GM18907 (cell line): ENCODE data around the gene INHBC.

ENCODE experiments used
- ATAC-seq: cut with Tn5 transposase; IDR thresholded peaks from one replicate; pipeline ENCODE4 v1.9.1; 2021; ENCODE audit warnings: mild to moderate bottlenecking, moderate library complexity; ENCODE audit not compliant: unreplicated experiment

Gene INHBC

GRCh38 chr12:57465747-57466505 lies 31.3 kb downstream of the INHBC start:
- ATAC-seq, result no peak

- no peak for ATAC-seq
These were observed 32.8 kb downstream of the INHBC start for GRCh38 chr12:57467212-57467874.

DNA sequence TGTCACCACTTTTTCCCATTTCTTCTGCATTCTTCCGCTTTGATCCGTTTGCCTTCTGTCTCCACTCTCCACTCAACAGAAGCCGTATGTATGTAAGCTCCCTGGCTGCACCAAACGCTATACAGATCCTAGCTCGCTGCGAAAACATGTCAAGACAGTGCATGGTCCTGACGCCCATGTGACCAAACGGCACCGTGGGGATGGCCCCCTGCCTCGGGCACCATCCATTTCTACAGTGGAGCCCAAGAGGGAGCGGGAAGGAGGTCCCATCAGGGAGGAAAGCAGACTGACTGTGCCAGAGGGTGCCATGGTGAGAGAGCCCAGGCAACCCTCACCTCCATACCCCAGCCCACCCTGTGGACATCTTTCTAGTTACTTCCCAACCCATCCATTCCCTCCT lies 33.3 kb downstream of the INHBC start:
- no peak for ATAC-seq

GRCh38 chr12:57469296-57470164 lies 34.9 kb downstream of the INHBC start:
- no peak for ATAC-seq

DNA sequence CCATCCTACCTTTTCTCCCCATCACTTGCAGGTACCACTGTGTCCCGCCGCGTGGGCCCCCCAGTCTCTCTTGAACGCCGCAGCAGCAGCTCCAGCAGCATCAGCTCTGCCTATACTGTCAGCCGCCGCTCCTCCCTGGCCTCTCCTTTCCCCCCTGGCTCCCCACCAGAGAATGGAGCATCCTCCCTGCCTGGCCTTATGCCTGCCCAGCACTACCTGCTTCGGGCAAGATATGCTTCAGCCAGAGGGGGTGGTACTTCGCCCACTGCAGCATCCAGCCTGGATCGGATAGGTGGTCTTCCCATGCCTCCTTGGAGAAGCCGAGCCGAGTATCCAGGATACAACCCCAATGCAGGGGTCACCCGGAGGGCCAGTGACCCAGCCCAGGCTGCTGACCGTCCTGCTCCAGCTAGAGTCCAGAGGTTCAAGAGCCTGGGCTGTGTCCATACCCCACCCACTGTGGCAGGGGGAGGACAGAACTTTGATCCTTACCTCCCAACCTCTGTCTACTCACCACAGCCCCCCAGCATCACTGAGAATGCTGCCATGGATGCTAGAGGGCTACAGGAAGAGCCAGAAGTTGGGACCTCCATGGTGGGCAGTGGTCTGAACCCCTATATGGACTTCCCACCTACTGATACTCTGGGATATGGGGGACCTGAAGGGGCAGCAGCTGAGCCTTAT lies 35.8 kb downstream of the INHBC start:
- ATAC-seq, result no peak

- no peak for ATAC-seq
These were observed 36.5 kb downstream of the INHBC start for GRCh38 chr12:57470970-57471656.

DNA sequence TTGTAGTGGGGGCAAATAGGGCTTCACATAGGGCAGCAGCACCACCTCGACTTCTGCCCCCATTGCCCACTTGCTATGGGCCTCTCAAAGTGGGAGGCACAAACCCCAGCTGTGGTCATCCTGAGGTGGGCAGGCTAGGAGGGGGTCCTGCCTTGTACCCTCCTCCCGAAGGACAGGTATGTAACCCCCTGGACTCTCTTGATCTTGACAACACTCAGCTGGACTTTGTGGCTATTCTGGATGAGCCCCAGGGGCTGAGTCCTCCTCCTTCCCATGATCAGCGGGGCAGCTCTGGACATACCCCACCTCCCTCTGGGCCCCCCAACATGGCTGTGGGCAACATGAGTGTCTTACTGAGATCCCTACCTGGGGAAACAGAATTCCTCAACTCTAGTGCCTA lies 37.1 kb downstream of the INHBC start:
- no peak for ATAC-seq

DNA sequence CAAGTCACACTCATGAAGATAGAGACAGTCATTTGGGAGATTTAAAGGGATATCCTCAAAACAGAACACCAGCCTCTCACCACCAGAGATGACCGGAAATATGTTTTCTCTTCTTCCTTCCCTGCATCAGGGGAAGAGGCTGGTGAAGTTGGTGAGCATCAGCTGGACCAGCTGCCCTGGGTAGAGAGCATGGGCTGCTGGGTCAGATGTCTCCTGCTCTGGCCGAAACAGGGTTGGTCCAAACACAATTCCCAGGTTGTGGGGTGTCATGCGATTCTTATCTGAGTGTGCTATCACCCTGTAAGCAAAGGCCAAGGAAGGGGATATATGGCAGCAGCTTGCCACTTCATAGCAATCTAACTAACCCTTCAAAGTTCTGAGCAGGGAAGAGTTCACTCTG lies 37.8 kb downstream of the INHBC start:
- no peak for ATAC-seq

GRCh38 chr12:57473392-57473791 lies 38.8 kb downstream of the INHBC start:
- ATAC-seq, result no peak

- ATAC-seq, result no peak
These were observed 39.3 kb downstream of the INHBC start for GRCh38 chr12:57473886-57474285.

GRCh38 chr12:57474430-57474829 lies 39.8 kb downstream of the INHBC start:
- ATAC-seq, result no peak

DNA sequence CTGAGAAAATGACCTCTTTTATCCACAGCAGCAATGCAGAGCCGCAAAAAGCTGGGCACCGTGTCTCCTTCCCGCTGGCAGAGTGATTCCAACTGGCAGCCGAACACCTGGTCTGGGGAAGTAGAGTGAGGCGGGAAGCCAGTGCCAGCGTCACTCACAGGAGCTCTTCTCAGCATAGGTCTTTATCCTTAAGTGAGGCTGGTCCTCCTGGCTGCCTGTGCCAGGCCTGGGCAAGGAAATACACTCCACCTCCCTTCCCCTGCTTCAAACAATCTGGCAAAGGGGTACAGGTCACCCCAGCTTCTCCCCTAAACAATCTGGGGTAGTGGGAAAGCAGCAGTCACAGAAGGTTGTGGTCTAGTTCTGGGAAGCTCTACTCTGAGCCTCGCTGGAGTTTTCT lies 40.3 kb downstream of the INHBC start:
- ATAC-seq, result no peak

GRCh38 chr12:57475271-57476161 lies 40.9 kb downstream of the INHBC start:
- no peak for ATAC-seq

DNA sequence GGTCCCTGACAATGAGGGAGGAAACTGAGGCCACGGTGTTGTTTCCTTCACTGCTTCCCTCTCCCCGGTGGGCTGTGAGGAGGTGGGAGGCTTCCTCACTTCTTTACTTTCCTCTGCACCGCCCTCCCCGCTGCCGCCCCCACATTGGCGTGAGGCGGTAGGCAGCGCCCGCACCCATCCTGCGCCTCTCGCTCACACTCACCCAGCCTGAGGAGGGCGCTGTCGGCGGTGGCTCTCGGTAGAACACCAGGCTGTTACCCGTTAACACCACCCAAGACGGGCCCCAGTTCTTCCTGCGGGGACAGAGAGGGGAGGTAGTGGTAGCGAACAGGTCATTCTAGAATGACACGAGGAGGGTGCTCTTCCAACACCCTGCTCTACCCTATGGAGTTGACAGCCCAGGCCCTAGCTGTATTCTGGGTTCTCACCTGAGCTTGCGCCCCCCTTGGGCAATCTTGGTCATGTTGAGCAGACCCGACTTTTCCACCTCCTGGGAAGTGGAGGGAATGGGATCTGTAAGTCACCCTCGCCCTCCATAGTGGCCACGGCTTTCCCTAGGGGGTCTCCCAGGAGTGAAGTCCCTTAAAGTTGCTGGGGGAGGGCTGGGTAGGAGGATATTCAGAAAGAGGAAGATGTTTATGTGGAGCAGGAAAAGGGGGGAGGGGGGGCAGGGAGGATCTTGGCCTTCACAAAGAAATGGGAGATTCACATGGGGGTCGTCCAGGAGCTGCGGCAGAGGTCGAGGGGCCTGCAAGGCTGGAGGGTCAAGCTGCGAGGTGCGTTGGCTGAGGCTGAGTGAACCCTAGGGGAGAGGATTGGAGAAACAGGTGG lies 41.8 kb downstream of the INHBC start:
- peak; percentile 37 for ATAC-seq

DNA sequence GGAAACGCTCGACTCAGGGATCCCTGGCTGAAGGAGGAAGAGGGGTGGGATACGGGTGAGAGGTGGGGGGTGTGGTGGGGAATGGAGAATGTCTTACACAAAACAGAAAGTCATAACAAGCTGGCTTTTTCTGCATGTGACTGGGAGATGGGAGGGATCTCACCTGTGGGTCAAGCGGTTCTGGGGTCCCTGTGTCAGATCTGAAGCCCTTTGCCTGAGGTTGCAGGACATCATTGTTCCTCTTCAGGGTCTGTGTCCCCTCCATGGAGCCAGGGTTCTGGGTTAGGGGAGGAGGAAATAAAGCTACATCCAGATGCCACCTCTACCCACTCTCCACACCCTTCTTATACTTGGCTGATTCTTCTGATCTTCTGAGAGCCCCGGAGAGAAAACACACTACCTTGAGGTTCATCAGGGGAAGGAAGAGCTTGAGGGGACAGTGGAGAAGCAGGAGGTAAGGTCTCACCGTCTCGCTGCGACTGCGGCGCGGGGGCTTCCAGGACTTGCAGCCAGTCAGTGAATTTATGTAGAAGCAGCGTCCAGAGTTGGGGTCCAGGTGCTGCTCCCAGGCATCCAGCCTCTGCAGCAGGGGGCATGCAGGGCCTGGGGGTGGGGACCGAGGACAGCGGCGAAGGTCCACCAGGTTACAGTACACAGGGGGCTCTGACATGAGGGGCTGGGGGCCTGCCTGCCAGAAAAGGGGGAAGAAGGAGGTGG lies 42.6 kb downstream of the INHBC start:
- no peak for ATAC-seq

DNA sequence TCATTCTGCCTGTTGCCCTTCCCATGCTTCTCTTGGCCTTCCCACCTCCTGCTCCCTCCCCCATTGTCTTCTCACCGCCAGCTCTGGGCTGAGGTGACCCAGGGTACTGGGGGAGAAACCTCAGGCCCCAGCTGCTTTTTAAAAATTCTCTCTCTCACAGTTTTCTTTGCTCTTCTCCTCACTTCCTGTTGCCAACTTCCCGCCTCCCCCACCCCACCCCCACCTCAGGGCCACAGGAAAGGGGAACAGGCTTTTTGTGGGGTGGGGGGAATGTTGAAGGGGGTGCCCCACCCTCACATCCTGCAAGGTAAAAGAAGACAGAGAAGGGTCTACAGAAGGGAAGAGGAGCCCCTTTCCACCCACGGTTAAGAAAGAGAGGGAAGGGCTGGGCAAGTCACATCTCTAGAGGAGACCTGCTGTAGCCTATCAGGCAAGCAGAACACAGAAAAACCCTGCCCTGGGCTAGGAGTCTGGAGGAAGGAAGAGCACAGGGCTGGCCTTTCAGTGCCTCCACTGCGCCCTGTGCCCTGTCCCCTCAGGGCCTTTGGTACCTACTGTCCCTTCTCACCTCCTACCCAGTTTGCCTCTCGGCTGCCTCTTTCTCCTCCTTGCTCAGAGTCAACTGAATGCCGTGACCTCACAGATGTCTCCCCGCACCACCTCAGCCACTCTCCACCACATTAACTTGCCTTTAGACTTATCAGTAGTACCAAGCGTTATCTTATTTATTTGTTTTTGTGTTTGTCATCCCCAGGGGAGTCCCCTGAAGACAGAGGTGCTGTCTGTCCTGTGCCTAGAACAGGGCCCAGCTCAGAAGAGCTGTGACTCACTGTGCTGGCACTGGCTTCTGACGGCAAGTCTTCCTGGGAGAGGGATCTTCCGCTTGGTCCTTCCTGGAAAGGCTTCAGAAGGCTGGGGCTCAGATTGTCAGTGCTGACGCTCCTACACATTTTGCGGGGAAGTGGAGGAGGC lies 43.4 kb downstream of the INHBC start:
- ATAC-seq, result no peak

GRCh38 chr12:57479043-57479375 lies 44.4 kb downstream of the INHBC start:
- no peak for ATAC-seq
